GM12878 (cell line): Measurements from ENCODE around the gene TSEN34. TPM values are rescaled to one million over a fixed set of nuclear protein-coding genes. Genes with fewer than 3 reads are reported as not detected.

ENCODE experiments used
- ATAC-seq: fragments of 200-7000 bp; cut with Tn5 transposase; 3 replicates; pipeline ENCODE4 v1.9.1; 2020; ENCODE audit warnings: mild to moderate bottlenecking, moderate library complexity
- BruUV-seq: library from RNA; stranded (reverse); fragments of 400-500 nt; replicated peaks from 2 replicates; lab custom pipeline; 2021; lab: Mats Ljungman, UMichigan
- CTCF ChIA-PET: fragments of 300-600 bp; sonication (Branson Sonifier 250); formaldehyde crosslinking; extraction: SDS; loops from one replicate; lab custom pipeline; 2021; ENCODE audit warnings: inconsistent platforms; lab: Yijun Ruan, JAX
- POLR2A ChIA-PET: fragments of 350-600 bp; formaldehyde crosslinking; extraction: SDS; loops from one replicate; lab custom pipeline; 2021; ENCODE audit warnings: inconsistent platforms; lab: Charles Lee
- RAD21 ChIA-PET: fragments of 300-600 bp; sonication (Branson Sonifier 250); formaldehyde crosslinking; loops from one replicate; lab custom pipeline; 2023; ENCODE audit warnings: antibody characterized with exemption; ENCODE audit not compliant: unreplicated experiment; lab: Charles Lee
- SMC1A ChIA-PET: fragments of 300-600 bp; sonication (Branson Sonifier 250); formaldehyde crosslinking; loops from one replicate; lab custom pipeline; 2023; ENCODE audit not compliant: unreplicated experiment, uncharacterized antibody; lab: Charles Lee
- DNase-seq: peaks from one replicate; pipeline ENCODE4 v3.0.0-alpha.2; 2011; ENCODE audit warnings: low read depth, low spot score
- FAIRE-seq: peaks from 3 replicates; lab custom pipeline; 2011; peaks lifted over from hg19 to GRCh38; lab: Jason Lieb, UNC
- H2AFZ ChIP-seq: 2 replicates; pipeline ENCODE4 v1.6.0; 2011; ENCODE audit warnings: low read depth, low read length, control low read depth; ENCODE audit not compliant: control insufficient read depth
- H3K27ac ChIP-seq: 2 replicates; pipeline ENCODE4 v1.5.1; 2011; ENCODE audit warnings: control low read depth; ENCODE audit not compliant: control insufficient read depth, insufficient read depth
- H3K27me3 ChIP-seq, 2 experiments: replicated peaks in 1 of 2; 2 replicates each; pipeline versions ENCODE4 v1.6.0 to v1.6.1; 2011; ENCODE audit warnings: low read length in 1 of 2; ENCODE audit not compliant: control insufficient read depth in 2 of 2, insufficient read depth in 2 of 2
- H3K36me3 ChIP-seq, 2 experiments: 2 replicates each; pipeline ENCODE4 v1.5.1; 2011; ENCODE audit warnings: low read length in 1 of 2; ENCODE audit not compliant: control insufficient read depth in 2 of 2, insufficient read depth in 2 of 2
- H3K4me1 ChIP-seq: 2 replicates; pipeline ENCODE4 v1.6.1; 2011; ENCODE audit warnings: mild to moderate bottlenecking, low read length, moderate library complexity, mixed read lengths; ENCODE audit not compliant: control insufficient read depth, insufficient read depth
- H3K4me2 ChIP-seq: 2 replicates; pipeline ENCODE4 v1.6.0; 2011; ENCODE audit warnings: control low read depth; ENCODE audit not compliant: control insufficient read depth, insufficient read depth
- H3K4me3 ChIP-seq: fragments of 200-600 bp; sonication (generic); 2 replicates; pipeline ENCODE4 v1.5.1; 2016
- H3K79me2 ChIP-seq: 2 replicates; pipeline ENCODE4 v1.6.0; 2011; ENCODE audit warnings: low read length; ENCODE audit not compliant: control insufficient read depth, insufficient read depth
- H3K9ac ChIP-seq: 2 replicates; pipeline ENCODE4 v1.8.0; 2011; ENCODE audit warnings: low read length, control low read depth, mixed read lengths; ENCODE audit not compliant: control insufficient read depth, insufficient read depth
- H3K9me3 ChIP-seq: replicated peaks from 3 replicates; pipeline ENCODE4 v1.5.1; 2011; ENCODE audit warnings: mild to moderate bottlenecking, low read length; ENCODE audit not compliant: control insufficient read depth, insufficient read depth
- H4K20me1 ChIP-seq: 2 replicates; pipeline ENCODE4 v1.6.0; 2011; ENCODE audit not compliant: control insufficient read depth, insufficient read depth
- KAT2A ChIP-seq: conservative IDR thresholded peaks from 2 replicates; pipeline ENCODE4 v1.6.1; 2011; ENCODE audit warnings: low read depth, low read length; ENCODE audit not compliant: control insufficient read depth
- NBN ChIP-seq: fragments of 450-650 bp; IDR thresholded peaks from 2 replicates; pipeline ENCODE4 v1.6.1; 2016
- POLR2AphosphoS2 ChIP-seq: IDR thresholded peaks from 2 replicates; pipeline ENCODE4 v1.6.1; 2011; ENCODE audit warnings: low read depth, mild to moderate bottlenecking, low read length, improper control_type of control experiment, moderate library complexity
- POLR2AphosphoS5 ChIP-seq: IDR thresholded peaks from 2 replicates; pipeline ENCODE4 v1.6.1; 2011; ENCODE audit warnings: mild to moderate bottlenecking, low read length, inconsistent platforms
- RAD51 ChIP-seq: fragments of 450-650 bp; IDR thresholded peaks from 2 replicates; pipeline ENCODE4 v1.6.1; 2016; ENCODE audit warnings: moderate library complexity, mild to moderate bottlenecking, inconsistent platforms
- ZNF217 ChIP-seq: fragments of 450-650 bp; IDR thresholded peaks from 2 replicates; pipeline ENCODE4 v1.6.1; 2017; ENCODE audit warnings: antibody characterized with exemption, mild to moderate bottlenecking
- WGBS: methylation state at CpG from one replicate; pipeline ENCODE4 v1.1.6; 2016; ENCODE audit warnings: low lambda C conversion rate; ENCODE audit not compliant: insufficient replicate concordance, insufficient coverage; ENCODE audit errors: missing lambda C conversion rate; 5-methylcytosine and 5-hydroxymethylcytosine counted together
- in situ Hi-C: fragments of 300-500 bp; cut with MboI; formaldehyde crosslinking; loops from 9 replicates; pipeline ENCODE4 v1.14.3; 2018; ENCODE audit warnings: mixed read lengths
- intact Hi-C: fragments of 100-400 bp; cut with micrococcal nuclease; formaldehyde crosslinking; loops from one replicate; pipeline ENCODE4 v1.14.2; 2022; ENCODE audit not compliant: unreplicated experiment
- polyA plus RNA-seq, 11 experiments: library from polyadenylated mRNA; depleted of rRNA in 4 of 11; unstranded in 6 of 11; stranded (reverse) in 5 of 11; fragments of >200 nt; fragmentation: Nextera tagmentation in 4 of 11; fragmentation: Illumina TruSeq in 1 of 11; extraction: Ambion mirVana in 4 of 11; extraction: Trizol in 1 of 11; gene quantifications; 1 replicate in 1 of 11; 2 replicates in 10 of 11; pipeline versions ENCODE4 v1.2.1 to v1.2.3, GENCODE V29; 2011 to 2016; ENCODE audit warnings: inconsistent platforms in 2 of 11, missing spikeins in 2 of 11, low read depth in 1 of 11
- total RNA-seq, 4 experiments: library from RNA; depleted of rRNA in 3 of 4; stranded (reverse); fragments of >200 nt in 3 of 4; fragmentation: Illumina TruSeq in 1 of 4; extraction: Trizol in 1 of 4; gene quantifications; 2 replicates each; pipeline versions ENCODE4 v1.2.1 to v1.2.3, GENCODE V29; 2013 to 2021
- TF ChIP-seq, protein P1 (sequence below): fragments of 150-350 bp; IDR thresholded peaks from 2 replicates; pipeline ENCODE4 v1.6.1; 2014; ENCODE audit warnings: mild to moderate bottlenecking, low read depth, low read length
- TF ChIP-seq, protein P2 (sequence below): fragments of 450-650 bp; IDR thresholded peaks from 2 replicates; pipeline ENCODE4 v1.6.1; 2017; ENCODE audit warnings: mild to moderate bottlenecking, moderate library complexity
- TF ChIP-seq, protein P3 (sequence below): IDR thresholded peaks from 2 replicates; pipeline ENCODE4 v1.6.1; 2011; ENCODE audit warnings: borderline replicate concordance, low read depth, mild to moderate bottlenecking, moderate library complexity, mixed read lengths, low read length; ENCODE audit not compliant: insufficient read depth; ENCODE audit errors: extremely low read length
- TF ChIP-seq, protein P4 (sequence below): fragments of 450-650 bp; IDR thresholded peaks from 2 replicates; pipeline ENCODE4 v1.6.1; 2018; ENCODE audit warnings: borderline replicate concordance, mild to moderate bottlenecking; ENCODE audit not compliant: partially characterized antibody
- TF ChIP-seq, protein P5 (sequence below): fragments of 450-650 bp; IDR thresholded peaks from 2 replicates; pipeline ENCODE4 v1.6.1; 2017; ENCODE audit warnings: mild to moderate bottlenecking

Gene TSEN34
- total and polyA plus RNA-seq, 10 of the 15 experiments (the other 5 are each of a cell fraction or from before 2014, with no cell fraction given) = 1.0 to 35.9 (median 16.8) TPM

DNA sequence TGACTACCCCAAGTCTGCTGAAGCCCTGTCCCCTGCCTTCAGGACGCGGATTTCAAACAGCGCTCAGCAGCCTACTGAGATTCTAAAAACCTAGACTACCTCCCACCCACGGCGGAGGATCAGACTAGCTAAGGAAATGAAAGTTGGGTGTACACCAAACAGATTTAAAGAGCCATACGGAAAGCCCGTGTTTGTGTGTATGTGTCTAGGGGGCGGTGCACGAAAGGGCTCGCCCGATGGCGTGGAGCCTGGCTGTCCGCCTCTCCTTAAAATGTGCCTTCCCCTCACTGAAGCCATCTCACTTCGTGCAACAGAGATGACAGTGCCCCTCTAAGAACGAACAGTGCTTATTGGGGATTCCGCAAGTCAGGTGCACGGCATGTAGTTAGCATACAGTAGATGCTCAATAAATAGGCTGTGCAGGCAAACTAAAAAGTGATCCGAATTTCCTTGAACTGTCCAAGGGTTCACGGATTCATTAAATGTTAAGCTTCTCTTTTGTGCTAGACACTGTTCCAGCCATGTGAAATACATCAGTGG lies 32.2 kb upstream of the TSEN34 start:
- Histone ChIP-seq H3K4me1 (peaks cover 4% of the 10 kb centered on the region; the same call in 1 of the 2 replicates), H4K20me1 (no peaks in the 10 kb centered on the region), H3K27ac (peak overlapping the region; percentile 93), H3K9ac (peak overlapping the region; percentile 92), H3K79me2 (peaks cover 8% of the 10 kb centered on the region), H3K4me2 (peak overlapping the region; percentile 97), H3K36me3 (peaks cover 10 to 13% of the 10 kb centered on the region in 2 experiments; a peak in 3 of 4 replicates), H2AFZ (peak overlapping the region; percentile 95), H3K9me3 (no peaks in the 10 kb centered on the region), H3K27me3 (no peaks in the 10 kb centered on the region), H3K4me3 (peak overlapping the region; percentile 85)
- SMC1A ChIA-PET = interaction anchor here (1.3 to 1.5 kb wide), 2 partner anchors 30 to 232 kb away, joined by 4 read pairs; partner anchors contain the start of gene MBOAT7
- intact Hi-C loops = loop anchor here (1.0 kb wide), 2 partner anchors 22 to 31 kb away; partner anchors contain the start of gene CNOT3
- POLR2A ChIA-PET = interaction anchor here (0.7 to 4.0 kb wide), 5 partner anchors 10 to 79 kb away, joined by 3 to 30 read pairs (median 6); partner anchors contain the start of genes CNOT3, MBOAT7, PRPF31 and TFPT
- ATAC-seq (peak; percentile 13), DNase-seq (no peak), FAIRE-seq (peak; percentile 70)
- RAD21 ChIA-PET = interaction anchor here (0.8 to 2.1 kb wide), 3 partner anchors 11 to 107 kb away, joined by 3 to 14 read pairs (median 3); partner anchors contain the start of gene CNOT3
- CTCF ChIA-PET = interaction anchor here (0.8 to 2.1 kb wide), 5 partner anchors 9 to 107 kb away, joined by 3 to 15 read pairs (median 6); partner anchors contain the start of genes CNOT3 and MBOAT7
- in situ Hi-C loops = no loop called here
- BruUV-seq = TSS peak; percentile 87
- WGBS = 5% methylated on average over 19 of the region's 19 CpGs
- TF ChIP-seq POLR2AphosphoS2 = no peak; the same call in 1 of the 2 replicates
- TF ChIP-seq ZNF217 = no peak
- TF ChIP-seq KAT2A = no peak
- TF ChIP-seq, protein P1, sequence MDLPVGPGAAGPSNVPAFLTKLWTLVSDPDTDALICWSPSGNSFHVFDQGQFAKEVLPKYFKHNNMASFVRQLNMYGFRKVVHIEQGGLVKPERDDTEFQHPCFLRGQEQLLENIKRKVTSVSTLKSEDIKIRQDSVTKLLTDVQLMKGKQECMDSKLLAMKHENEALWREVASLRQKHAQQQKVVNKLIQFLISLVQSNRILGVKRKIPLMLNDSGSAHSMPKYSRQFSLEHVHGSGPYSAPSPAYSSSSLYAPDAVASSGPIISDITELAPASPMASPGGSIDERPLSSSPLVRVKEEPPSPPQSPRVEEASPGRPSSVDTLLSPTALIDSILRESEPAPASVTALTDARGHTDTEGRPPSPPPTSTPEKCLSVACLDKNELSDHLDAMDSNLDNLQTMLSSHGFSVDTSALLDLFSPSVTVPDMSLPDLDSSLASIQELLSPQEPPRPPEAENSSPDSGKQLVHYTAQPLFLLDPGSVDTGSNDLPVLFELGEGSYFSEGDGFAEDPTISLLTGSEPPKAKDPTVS = no peak
- no peak for TF ChIP-seq RAD51
- TF ChIP-seq, protein P2, sequence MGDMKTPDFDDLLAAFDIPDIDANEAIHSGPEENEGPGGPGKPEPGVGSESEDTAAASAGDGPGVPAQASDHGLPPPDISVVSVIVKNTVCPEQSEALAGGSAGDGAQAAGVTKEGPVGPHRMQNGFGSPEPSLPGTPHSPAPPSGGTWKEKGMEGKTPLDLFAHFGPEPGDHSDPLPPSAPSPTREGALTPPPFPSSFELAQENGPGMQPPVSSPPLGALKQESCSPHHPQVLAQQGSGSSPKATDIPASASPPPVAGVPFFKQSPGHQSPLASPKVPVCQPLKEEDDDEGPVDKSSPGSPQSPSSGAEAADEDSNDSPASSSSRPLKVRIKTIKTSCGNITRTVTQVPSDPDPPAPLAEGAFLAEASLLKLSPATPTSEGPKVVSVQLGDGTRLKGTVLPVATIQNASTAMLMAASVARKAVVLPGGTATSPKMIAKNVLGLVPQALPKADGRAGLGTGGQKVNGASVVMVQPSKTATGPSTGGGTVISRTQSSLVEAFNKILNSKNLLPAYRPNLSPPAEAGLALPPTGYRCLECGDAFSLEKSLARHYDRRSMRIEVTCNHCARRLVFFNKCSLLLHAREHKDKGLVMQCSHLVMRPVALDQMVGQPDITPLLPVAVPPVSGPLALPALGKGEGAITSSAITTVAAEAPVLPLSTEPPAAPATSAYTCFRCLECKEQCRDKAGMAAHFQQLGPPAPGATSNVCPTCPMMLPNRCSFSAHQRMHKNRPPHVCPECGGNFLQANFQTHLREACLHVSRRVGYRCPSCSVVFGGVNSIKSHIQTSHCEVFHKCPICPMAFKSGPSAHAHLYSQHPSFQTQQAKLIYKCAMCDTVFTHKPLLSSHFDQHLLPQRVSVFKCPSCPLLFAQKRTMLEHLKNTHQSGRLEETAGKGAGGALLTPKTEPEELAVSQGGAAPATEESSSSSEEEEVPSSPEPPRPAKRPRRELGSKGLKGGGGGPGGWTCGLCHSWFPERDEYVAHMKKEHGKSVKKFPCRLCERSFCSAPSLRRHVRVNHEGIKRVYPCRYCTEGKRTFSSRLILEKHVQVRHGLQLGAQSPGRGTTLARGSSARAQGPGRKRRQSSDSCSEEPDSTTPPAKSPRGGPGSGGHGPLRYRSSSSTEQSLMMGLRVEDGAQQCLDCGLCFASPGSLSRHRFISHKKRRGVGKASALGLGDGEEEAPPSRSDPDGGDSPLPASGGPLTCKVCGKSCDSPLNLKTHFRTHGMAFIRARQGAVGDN = no peak
- TF ChIP-seq POLR2AphosphoS5 = peak; percentile 22; the same call in 1 of the 2 replicates
- TF ChIP-seq, protein P3, sequence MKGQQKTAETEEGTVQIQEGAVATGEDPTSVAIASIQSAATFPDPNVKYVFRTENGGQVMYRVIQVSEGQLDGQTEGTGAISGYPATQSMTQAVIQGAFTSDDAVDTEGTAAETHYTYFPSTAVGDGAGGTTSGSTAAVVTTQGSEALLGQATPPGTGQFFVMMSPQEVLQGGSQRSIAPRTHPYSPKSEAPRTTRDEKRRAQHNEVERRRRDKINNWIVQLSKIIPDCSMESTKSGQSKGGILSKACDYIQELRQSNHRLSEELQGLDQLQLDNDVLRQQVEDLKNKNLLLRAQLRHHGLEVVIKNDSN = no peak
- TF ChIP-seq, protein P4, sequence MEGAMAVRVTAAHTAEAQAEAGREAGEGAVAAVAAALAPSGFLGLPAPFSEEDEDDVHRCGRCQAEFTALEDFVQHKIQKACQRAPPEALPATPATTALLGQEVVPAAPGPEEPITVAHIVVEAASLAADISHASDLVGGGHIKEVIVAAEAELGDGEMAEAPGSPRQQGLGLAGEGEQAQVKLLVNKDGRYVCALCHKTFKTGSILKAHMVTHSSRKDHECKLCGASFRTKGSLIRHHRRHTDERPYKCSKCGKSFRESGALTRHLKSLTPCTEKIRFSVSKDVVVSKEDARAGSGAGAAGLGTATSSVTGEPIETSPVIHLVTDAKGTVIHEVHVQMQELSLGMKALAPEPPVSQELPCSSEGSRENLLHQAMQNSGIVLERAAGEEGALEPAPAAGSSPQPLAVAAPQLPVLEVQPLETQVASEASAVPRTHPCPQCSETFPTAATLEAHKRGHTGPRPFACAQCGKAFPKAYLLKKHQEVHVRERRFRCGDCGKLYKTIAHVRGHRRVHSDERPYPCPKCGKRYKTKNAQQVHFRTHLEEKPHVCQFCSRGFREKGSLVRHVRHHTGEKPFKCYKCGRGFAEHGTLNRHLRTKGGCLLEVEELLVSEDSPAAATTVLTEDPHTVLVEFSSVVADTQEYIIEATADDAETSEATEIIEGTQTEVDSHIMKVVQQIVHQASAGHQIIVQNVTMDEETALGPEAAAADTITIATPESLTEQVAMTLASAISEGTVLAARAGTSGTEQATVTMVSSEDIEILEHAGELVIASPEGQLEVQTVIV = no peak
- 0 out of 2 replicates have a peak, but pooled peaks have one; percentile 53 for TF ChIP-seq NBN
- TF ChIP-seq, protein P5, sequence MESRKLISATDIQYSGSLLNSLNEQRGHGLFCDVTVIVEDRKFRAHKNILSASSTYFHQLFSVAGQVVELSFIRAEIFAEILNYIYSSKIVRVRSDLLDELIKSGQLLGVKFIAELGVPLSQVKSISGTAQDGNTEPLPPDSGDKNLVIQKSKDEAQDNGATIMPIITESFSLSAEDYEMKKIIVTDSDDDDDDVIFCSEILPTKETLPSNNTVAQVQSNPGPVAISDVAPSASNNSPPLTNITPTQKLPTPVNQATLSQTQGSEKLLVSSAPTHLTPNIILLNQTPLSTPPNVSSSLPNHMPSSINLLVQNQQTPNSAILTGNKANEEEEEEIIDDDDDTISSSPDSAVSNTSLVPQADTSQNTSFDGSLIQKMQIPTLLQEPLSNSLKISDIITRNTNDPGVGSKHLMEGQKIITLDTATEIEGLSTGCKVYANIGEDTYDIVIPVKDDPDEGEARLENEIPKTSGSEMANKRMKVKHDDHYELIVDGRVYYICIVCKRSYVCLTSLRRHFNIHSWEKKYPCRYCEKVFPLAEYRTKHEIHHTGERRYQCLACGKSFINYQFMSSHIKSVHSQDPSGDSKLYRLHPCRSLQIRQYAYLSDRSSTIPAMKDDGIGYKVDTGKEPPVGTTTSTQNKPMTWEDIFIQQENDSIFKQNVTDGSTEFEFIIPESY = no peak
